Type B pancreatic cell (in vitro differentiated cells): ENCODE data around the gene DDX56. TPM values are rescaled to one million over a fixed set of nuclear protein-coding genes. Genes with fewer than 3 reads are reported as not detected.
A peak's percentile ranks its signal among the peaks of the same experiment; 100 is the strongest.

Source experiments
- DNase-seq: peaks from one replicate; pipeline ENCODE4 v3.0.0; 2021; ENCODE audit warnings: mixed read lengths; ENCODE audit not compliant: unreplicated experiment; ENCODE audit errors: extremely low spot score
- H3K27ac Mint-ChIP-seq: 2 replicates; pipeline ENCODE4 v1.8.0; 2021; ENCODE audit warnings: mild to moderate bottlenecking, mixed read lengths
- H3K27me3 Mint-ChIP-seq: 2 replicates; pipeline ENCODE4 v1.8.0; 2021; ENCODE audit warnings: mixed read lengths
- H3K36me3 Mint-ChIP-seq: 2 replicates; pipeline ENCODE4 v1.8.0; 2021; ENCODE audit warnings: mixed read lengths
- H3K4me1 Mint-ChIP-seq: one replicate; pipeline ENCODE4 v1.8.0; 2021; ENCODE audit warnings: mixed read lengths; ENCODE audit not compliant: unreplicated experiment
- H3K4me3 Mint-ChIP-seq: 2 replicates; pipeline ENCODE4 v1.8.0; 2021; ENCODE audit warnings: mild to moderate bottlenecking, mixed read lengths
- H3K9me3 Mint-ChIP-seq: 2 replicates; pipeline ENCODE4 v1.8.0; 2021; ENCODE audit warnings: mixed read lengths
- total RNA-seq: library from RNA; stranded (reverse); gene quantifications from 2 replicates; pipeline ENCODE4 v1.2.1, GENCODE V29; 2021; ENCODE audit warnings: low replicate concordance
- TF ChIP-seq, protein P1 (sequence below): fragments of 200-600 bp; sonication (generic); conservative IDR thresholded peaks from 2 replicates; pipeline ENCODE4 v1.5.0; 2021; ENCODE audit warnings: antibody characterized with exemption, mild to moderate bottlenecking

Gene DDX56
- total RNA-seq, 1 donor from 2014 or later: 100 TPM

DNA sequence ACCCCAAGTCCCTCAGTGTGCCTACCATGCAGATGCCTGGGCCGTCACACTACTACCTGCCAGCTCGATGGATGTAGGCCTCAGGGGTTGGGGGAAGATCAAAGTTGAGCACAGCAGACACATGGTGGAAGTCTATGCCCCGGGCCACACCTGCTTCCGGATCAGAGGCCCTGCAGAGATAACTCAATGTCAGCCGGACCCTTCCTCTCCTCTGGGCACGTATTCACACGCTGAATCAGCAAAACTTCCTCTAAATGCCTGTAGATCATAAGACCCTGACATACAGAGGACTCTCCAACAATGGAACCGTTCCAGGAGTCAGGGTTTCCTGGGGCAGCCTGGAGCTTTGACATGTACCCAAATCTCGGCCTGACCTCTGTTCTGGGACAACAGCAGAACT is 3.7 kb downstream of the DDX56 start:
- TF ChIP-seq, protein P1, sequence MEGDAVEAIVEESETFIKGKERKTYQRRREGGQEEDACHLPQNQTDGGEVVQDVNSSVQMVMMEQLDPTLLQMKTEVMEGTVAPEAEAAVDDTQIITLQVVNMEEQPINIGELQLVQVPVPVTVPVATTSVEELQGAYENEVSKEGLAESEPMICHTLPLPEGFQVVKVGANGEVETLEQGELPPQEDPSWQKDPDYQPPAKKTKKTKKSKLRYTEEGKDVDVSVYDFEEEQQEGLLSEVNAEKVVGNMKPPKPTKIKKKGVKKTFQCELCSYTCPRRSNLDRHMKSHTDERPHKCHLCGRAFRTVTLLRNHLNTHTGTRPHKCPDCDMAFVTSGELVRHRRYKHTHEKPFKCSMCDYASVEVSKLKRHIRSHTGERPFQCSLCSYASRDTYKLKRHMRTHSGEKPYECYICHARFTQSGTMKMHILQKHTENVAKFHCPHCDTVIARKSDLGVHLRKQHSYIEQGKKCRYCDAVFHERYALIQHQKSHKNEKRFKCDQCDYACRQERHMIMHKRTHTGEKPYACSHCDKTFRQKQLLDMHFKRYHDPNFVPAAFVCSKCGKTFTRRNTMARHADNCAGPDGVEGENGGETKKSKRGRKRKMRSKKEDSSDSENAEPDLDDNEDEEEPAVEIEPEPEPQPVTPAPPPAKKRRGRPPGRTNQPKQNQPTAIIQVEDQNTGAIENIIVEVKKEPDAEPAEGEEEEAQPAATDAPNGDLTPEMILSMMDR: no peak
- no peaks in the 10 kb centered on the region for H3K27me3 Mint-ChIP-seq
- no peak for DNase-seq
- no peak overlapping the region for H3K27ac Mint-ChIP-seq
- H3K4me3 Mint-ChIP-seq: no peak overlapping the region
- H3K9me3 Mint-ChIP-seq: no peaks in the 10 kb centered on the region
- H3K4me1 Mint-ChIP-seq: peaks cover 11% of the 10 kb centered on the region
- H3K36me3 Mint-ChIP-seq: peaks cover 32% of the 10 kb centered on the region

DNA sequence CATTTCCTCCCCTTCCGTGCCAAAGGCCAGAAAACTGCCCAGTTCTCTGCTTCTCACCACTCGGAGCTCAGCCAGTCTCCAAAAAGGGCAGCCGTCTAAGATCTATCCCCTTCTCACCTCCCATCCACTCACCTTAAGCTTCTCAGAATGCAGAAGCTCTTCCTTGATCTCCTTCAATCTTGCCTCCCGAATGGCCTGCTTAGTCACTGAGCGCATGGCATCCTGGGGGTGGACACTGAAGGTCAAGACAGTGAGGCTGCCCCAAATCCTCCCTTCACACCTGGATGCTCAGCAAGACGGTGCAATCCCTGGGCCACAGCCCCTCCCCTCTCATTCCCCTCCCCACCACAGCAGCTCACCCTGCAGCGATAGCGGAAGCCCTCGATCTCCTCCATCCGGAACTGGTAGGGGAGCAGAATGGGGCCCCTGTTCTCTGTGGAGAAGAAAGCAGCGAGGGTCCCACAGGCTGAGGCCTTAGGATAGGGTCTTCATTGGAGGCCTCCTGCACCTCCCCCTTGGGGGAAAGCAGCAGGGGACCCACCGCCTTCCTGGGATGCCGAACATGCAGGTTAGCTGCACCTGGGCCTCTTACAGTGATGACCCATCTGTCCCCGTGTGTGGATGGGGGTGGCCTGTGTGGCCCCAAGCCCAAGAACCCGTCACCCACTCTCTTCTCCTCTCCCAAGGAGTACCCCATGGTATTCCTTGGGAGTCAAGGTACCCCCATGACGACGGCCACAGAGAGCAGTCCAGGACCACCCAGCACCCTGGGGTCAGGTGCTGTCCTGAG is 4.7 kb downstream of the DDX56 start:
- Mint-ChIP-seq H3K9me3 (no peaks in the 10 kb centered on the region), H3K36me3 (peaks cover 28% of the 10 kb centered on the region), H3K4me3 (no peak overlapping the region), H3K4me1 (peaks cover 7% of the 10 kb centered on the region), H3K27me3 (no peaks in the 10 kb centered on the region), H3K27ac (no peak overlapping the region)
- TF ChIP-seq, protein P1: no peak
- DNase-seq: no peak

DNA sequence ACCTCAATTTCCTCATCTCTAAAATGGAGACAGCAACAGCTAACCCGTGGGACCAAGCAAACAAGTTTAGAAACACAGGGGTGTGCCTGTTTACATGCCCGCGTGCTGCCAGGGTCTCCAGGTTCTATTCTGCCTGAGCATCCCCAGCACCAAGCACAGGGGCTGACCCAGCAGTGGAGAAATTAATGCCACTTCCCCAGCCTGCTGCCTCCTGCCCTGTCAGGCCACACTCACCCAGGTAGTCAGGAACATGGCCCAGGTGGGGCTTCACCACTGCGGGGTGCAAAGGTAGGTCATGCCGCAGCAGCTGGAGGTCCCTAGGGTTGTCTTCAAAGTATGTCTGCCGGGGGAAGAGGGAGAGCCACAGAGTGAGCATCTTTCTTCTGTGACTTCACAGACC is 5.8 kb downstream of the DDX56 start:
- no peak for DNase-seq
- H3K4me3 Mint-ChIP-seq: no peak overlapping the region
- peaks cover 27% of the 10 kb centered on the region for H3K36me3 Mint-ChIP-seq
- H3K27me3 Mint-ChIP-seq: no peaks in the 10 kb centered on the region
- no peak overlapping the region for H3K27ac Mint-ChIP-seq
- no peaks in the 10 kb centered on the region for H3K9me3 Mint-ChIP-seq
- peaks cover 5% of the 10 kb centered on the region for H3K4me1 Mint-ChIP-seq
- TF ChIP-seq, protein P1: no peak

DNA sequence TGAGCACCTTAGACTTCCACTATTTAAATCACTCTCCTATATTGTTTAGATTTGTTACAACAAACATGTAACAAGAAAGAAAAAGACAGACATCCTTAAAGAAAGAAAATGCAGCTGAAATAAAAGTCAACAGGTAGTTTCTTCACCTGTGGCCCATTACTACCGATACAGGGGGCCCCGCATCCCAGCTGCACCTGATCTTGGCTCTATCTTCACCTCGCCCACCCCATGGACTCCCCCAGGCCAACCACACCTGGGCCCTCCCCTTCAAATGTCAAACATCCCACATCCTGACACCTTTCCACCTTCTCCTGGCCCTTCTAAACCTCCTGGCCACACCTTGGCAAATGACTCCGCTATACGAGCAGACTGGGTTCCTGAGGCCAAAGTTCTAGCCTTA is 7.0 kb downstream of the DDX56 start:
- H3K27me3 Mint-ChIP-seq: no peaks in the 10 kb centered on the region
- no peaks in the 10 kb centered on the region for H3K4me1 Mint-ChIP-seq
- H3K36me3 Mint-ChIP-seq: peaks cover 22% of the 10 kb centered on the region
- TF ChIP-seq, protein P1: no peak
- DNase-seq: no peak
- H3K4me3 Mint-ChIP-seq: no peak overlapping the region
- H3K9me3 Mint-ChIP-seq: no peaks in the 10 kb centered on the region
- no peak overlapping the region for H3K27ac Mint-ChIP-seq

DNA sequence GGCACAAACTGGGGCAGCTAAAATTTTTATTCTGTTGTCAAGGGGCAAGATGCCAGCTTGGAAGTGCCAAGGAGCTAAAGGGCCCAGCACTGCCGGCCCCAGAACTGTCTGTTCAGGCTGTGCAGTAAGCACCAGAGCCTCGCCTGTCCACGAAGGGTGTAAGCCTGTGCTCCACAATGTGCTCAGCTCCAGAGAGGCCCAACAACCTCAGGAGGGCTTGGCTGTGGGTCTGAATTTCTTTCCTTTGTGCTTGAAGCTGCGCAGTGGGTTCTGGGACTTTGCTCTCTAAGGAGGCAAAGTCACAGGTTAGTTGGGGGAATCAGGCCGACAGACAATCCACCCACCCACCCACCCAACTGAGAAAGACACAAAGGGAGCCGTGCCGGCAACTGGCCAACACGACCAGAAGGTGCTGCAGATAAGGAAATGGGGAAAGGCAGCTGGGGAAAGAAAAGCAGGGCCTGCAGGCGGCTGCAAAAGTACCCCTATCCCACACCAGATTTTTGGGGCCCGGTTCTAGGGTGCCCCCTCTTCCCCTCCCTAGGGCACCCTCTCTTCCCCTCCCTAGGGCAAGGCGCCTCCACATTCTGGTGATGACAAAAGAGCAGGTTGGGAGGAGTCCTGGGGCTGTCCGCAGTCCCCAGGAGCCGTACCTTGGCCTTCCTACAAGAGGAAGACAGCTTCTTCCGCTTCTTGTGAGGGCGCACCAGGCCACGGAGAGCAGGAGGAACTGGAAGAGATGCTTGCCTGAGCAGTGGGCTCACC is 7.7 kb downstream of the DDX56 start:
- no peaks in the 10 kb centered on the region for H3K4me1 Mint-ChIP-seq
- no peaks in the 10 kb centered on the region for H3K9me3 Mint-ChIP-seq
- peaks cover 17% of the 10 kb centered on the region for H3K36me3 Mint-ChIP-seq
- TF ChIP-seq, protein P1: peak; percentile 43
- H3K27me3 Mint-ChIP-seq: no peaks in the 10 kb centered on the region
- no peak for DNase-seq
- H3K27ac Mint-ChIP-seq: peak overlapping the region; percentile 70
- H3K4me3 Mint-ChIP-seq: no peak overlapping the region
